Measurements from ENCODE around the gene SMPD2.

DNA sequence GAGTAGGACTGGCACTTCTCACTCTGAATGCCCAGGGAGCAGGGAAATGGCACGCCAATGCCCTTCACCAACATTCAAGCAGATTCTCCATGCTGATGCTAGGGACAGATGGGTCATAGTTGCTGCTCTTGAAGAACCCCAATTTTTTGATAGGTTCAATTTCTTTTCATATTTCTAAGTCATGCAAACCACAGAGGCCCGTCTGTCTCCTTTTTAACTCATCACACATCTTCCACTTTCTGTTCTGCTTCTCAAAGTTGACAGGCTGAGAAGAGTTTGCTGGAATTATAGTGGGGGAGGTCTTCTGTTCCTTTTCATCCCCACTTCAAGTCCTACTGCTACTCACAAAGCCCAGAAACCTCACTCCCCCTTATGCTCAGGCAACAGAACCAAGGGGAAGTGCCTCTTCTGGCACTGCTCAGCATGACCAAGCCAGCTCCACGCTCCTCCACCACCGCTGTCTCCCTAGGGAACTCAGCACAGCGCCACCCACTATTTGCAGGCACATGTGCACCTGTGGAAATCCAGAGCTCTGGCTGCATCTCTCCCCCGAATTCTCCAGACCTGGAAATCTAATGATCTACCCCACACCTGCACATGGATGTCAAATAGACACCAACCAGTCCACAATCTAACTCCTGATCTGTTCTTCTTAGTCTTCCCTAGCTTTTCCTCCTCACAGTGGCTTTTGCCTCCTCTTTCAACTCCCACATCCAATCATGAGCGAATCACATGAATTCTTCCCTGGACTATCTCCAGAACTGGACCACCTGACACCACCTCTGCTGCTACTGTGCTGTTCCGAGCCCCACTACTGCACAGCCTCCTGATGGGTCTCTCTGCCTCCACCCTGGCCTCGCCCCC, 31.8 kb downstream of the SMPD2 start:
- TF ChIP-seq POLR2A (IDR thresholded peaks at IDR 0.05; ENCODE audit: low read length) (no peak), GATA1 (IDR thresholded peaks at IDR 0.05; ENCODE audit: low read depth, low read length) (no peak)
